ENCODE data around the gene LMBRD2.
"Not testable (repeated sequence)": the region's sequence is repeated elsewhere in the genome, so short reads cannot be mapped to it uniquely, and the experiment has no call there.

The LMBRD2 gene

GRCh38 chr5:36161361-36161760, 9.7 kb upstream of the LMBRD2 start:
- DNase-seq (ENCODE audit: low spot score), result no peak

GRCh38 chr5:36160617-36161016, 8.9 kb upstream of the LMBRD2 start:
- no peak for DNase-seq (ENCODE audit: low spot score)

- no peak for DNase-seq (ENCODE audit: low spot score)
Observed at GRCh38 chr5:36158144-36158543, 6.5 kb upstream of the LMBRD2 start.

DNA sequence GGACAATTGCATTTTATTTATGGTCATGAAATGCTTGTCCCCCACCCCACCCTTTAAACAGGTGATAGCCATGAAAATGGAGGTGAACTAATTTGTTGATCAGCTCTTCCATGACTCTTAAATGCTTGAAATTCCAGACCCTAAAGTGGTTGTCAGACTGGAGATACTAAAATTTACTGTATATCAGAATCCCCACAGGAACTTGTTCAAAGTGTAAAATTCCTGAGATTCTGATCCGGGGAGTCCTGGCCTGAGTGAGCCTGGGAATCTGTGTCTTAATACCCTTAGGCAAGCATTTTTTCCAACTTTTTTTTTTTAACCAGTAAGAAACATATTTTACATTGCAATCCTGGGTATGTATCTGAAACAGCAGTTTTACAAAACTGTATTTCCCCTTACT, 4.9 kb upstream of the LMBRD2 start:
- no peak for DNase-seq (ENCODE audit: low spot score)

GRCh38 chr5:36156121-36156601, 4.5 kb upstream of the LMBRD2 start:
- no peak for DNase-seq (ENCODE audit: low spot score)

GRCh38 chr5:36155291-36155690, 3.6 kb upstream of the LMBRD2 start:
- DNase-seq (ENCODE audit: low spot score), result no peak

DNA sequence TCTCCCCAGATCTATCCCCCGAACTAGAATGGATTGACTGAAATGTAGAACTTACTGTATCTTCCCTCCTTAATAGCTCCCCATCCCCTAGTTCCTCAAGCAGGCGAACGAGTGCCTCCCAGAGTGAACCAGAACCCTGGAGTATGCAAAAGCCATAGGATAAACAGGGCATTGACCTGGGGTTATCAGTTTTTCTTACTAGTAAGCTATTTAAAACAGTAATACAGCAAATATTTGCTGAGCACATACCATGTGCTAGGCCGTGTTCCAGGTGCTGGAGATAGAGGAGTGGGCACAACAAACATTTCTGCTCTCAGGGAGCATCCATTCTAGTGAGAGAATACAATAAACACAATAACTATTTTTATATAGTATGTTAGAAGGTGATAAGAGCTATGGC, 2.0 kb upstream of the LMBRD2 start:
- no peak for DNase-seq (ENCODE audit: low spot score)

- DNase-seq (ENCODE audit: low spot score), result no peak
Observed at GRCh38 chr5:36153298-36153677, 1.6 kb upstream of the LMBRD2 start.

GRCh38 chr5:36152324-36153297, 924 bp upstream of the LMBRD2 start:
- DNase-seq (ENCODE audit: low spot score), result no peak

- no peak for DNase-seq (ENCODE audit: low spot score)
Observed at GRCh38 chr5:36150676-36151433, 832 bp downstream of the LMBRD2 start.

DNA sequence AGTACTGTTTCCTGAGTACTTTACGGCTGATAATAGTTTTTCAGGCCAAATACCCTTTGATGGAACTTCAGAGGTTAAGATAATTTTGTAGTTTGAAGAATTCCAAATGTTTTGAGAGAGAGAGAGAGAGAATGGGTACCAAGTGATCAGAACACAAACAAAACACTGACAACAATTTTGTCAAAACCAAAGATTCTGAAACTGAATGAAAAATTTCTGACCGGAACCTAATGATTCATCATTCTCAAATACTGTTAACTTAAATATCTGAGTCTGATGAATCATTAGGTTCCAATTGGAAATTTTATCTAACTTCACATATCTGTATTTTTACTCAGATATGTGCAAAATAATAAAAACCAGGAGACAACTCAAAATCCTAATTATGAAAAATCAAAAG, 4.0 kb downstream of the LMBRD2 start:
- no peak for DNase-seq (ENCODE audit: low spot score)

- DNase-seq (ENCODE audit: low spot score), result no peak
Observed at GRCh38 chr5:36146390-36146789, 5.3 kb downstream of the LMBRD2 start.

DNA sequence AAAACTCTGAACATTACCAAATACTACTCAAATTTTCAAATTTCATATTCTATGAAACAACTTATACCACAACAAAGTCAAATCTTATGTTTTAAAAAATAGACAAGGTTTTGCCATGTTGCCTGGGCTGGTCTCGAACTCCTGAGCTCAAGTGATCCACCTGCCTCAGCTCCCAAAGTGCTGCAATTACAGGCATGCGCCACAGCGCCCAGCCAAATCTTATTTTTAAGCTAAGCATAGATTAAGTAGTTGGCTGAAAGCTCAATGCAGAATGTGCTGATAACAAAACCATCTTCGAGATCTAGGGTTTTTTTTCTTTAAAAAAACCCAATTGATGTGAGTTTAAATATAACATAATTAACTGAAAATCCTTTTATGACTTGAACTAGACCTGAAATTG, 6.4 kb downstream of the LMBRD2 start:
- no peak for DNase-seq (ENCODE audit: low spot score)

DNA sequence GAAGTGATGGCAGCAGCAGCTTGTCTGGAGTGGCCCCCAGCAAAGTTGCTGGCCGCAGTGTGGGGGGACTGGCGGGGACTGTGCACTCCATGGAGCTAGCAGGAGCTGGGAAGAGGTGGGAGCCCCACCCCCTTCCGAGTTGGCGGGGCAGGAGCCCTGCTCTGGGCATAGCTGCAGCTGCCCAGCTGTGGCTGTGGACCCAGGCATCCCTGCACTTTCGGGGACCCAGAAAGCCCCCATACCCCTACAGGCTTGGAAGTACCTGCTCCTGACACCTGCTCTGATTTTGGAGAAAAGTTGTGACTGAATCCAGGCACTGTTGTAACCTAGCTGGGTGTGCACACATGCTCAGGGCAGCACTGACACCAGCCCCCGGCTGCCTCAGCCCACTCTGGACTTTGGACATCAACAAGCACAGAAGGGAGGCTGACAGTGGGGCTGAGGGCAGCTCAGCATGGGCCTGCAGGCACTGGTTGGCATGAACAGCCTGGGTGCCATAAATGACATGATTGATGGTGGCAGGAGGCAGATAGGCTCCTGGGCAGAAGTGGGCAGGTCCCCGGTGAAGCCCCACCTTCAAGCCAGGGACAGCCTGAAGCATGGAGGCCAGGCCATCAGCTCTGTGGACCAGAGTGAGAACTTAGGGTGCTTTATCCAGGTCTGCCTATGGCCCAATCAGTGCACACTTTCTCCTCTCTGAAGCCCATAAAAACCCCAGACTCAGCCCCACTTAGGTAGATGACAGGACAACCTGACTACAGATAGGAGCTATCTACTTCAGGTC, 12.6 kb downstream of the LMBRD2 start:
- no peak for DNase-seq (ENCODE audit: low spot score)

DNA sequence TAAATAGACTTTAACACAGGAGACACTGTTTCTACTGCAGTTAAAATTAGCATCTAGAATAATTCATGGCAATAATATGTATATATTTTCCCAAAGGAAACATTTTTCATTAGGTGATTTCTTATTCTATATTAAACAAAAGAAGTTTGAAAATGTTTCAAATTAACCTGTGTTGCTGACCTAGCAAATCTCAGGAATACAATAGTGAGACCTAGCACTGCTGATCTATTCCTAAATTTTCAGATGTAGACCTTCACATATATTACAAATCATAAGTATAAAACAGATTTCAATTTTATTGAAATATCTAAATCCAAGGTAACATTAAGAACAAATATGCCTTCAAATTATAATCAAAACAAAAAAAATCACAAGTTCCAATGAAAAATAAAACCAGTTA, 15.1 kb downstream of the LMBRD2 start:
- no peak for DNase-seq (ENCODE audit: low spot score)

DNA sequence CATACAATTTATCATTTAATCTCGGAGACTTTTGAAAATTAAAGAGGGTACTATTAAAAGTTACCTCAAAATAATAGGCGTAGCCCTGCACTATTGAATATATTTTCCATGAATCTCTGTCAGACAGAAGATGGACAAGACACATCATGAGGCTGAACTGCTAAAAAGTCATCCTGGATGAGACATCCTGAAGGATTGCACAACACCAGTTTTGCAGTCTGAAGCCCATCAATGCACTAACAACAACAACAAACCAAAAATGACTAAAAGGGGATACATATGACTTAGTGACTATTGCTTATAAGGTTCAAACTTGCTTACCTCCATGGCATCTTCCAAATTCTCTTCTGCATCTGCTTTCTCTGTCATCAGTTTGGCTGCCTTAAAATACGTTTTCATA, 15.7 kb downstream of the LMBRD2 start:
- no peak for DNase-seq (ENCODE audit: low spot score)

GRCh38 chr5:36133009-36133408, 18.7 kb downstream of the LMBRD2 start:
- DNase-seq (ENCODE audit: low spot score), result not testable (repeated sequence)

- not testable (repeated sequence) for DNase-seq (ENCODE audit: low spot score)
Observed at GRCh38 chr5:36129666-36130065, 22.0 kb downstream of the LMBRD2 start.

GRCh38 chr5:36128795-36129194, 22.9 kb downstream of the LMBRD2 start:
- no peak for DNase-seq (ENCODE audit: low spot score)

DNA sequence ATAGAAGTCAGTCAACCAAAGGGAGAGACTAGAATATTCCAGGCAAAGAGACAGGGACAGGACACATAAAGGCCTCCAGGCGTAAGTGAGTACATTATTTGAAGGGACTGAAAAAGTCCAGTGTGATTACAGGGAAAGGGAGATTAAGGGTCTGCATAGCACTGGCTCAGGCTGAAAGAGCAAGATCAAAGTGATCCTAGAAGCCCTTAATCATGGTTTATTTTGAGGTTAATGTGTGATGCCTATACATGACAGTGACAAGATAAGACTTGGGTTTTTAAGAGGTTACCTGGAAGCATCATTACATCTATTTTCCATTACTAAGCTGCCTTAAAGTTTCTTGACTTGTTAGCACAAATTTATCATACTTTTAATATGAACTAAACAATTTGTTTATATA, 25.8 kb downstream of the LMBRD2 start:
- DNase-seq (ENCODE audit: low spot score), result no peak

DNA sequence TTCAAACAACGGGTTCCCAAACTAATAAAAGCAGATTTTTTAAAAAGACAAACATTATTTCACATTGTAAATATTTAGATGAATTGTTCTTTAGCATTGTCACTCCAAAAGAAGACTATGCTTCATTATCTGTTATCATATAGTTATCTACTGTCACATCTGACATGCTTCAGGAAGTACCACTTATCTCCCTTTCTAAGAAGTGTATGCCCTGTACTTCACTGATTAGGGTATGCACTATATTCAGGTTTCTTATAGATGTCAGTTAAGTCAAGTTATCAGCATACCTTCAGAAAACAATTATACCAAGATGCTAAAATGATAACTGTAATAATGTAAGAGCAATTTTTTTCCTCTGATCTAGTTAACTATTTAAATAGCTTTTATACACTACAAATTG, 40.4 kb downstream of the LMBRD2 start:
- no peak for DNase-seq (ENCODE audit: low spot score)

- no peak for DNase-seq (ENCODE audit: low spot score)
Observed at GRCh38 chr5:36108758-36109460, 42.8 kb downstream of the LMBRD2 start.

Data from globus pallidus (tissue), 1 donor.